ENCODE results near the gene TPCN2. TPM values are rescaled to one million over a fixed set of nuclear protein-coding genes. Genes with fewer than 3 reads are reported as not detected.

The TPCN2 gene
- total and polyA plus RNA-seq, 2 of the 4 experiments (the other 2 are of a cell fraction) = 3.4 to 8.0 TPM

DNA sequence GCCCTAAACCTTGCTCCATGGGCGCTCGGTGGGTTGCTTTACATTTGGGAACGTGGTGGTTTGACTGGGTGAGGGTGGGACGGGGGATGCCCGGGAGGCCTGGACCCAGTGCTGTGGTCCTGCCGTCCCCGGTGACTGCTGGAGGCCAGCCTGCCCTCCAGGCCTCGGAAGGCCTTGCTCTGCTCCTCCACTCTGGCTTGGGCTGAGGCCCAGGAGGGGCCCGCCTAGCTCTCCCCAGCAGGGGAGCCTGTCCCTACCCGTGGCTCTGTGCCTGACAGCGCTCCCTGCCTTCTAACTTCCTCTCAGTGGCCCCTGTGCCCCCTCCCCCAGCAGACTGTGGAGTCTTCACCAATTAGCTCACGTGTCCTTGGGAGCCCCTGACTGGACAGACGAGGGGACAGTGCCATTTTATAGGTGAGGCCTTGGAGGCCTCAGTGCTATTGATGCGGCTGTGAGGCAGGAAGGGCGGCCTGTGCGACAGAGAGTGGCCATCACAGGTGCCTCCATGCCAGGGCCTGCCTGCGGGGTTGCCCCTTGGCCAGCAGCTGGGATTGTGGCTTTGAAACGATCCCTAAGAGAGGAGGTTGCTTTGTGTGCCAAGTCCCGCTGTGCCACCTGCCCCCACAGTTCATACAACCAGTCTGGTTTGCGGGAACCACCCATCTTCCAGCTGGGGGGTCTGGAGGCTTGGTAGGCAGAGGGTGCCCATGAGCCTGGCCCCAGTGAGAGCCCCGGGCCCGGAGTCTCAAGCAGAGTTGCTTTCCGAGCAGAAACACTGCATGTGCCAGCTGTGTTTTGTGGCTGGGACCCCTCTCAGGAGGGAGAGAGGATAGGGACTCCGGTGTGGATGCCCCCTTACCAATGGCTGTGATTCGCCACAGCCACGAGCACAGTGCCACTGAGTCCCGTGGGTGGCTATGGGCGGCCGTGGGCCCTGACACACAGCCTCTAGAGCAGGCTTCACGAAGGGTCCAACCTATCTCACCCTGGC lies 17.7 kb downstream of the TPCN2 start:
- Histone ChIP-seq H2BK120ac (ENCODE audit: low read depth, low read length) (no peak overlapping the region), H2AK9ac (replicated peaks; ENCODE audit: low read depth, low read length, poor library complexity) (no peak overlapping the region), H3K4me2 (ENCODE audit: low read depth, low read length) (no peak overlapping the region), H3K4me1 (ENCODE audit: control insufficient read depth, insufficient read depth, low read length) (no peaks in the 10 kb centered on the region), H3K27ac (ENCODE audit: insufficient read depth, low read length) (no peak overlapping the region), H2BK5ac (ENCODE audit: low read depth, low read length, poor library complexity, severe bottlenecking) (no peak overlapping the region), H4K8ac (ENCODE audit: low read depth in 2 of 2, low read length in 2 of 2) (no peak overlapping the region), H3K9ac (ENCODE audit: low read depth, low read length) (no peak overlapping the region), H3K79me1 (ENCODE audit: low read depth in 1 of 2, low read length in 2 of 2) (peaks cover 7 to 20% of the 10 kb centered on the region in 2 experiments; a peak in 1 of 4 replicates), H3K23ac (ENCODE audit: low read depth, low read length) (no peak overlapping the region), H3K56ac (ENCODE audit: extremely low read depth, insufficient read depth, low read length) (no peak overlapping the region), H3K9me3 (ENCODE audit: control insufficient read depth, insufficient read depth, low read length) (no peaks in the 10 kb centered on the region), H3K36me3 (ENCODE audit: control insufficient read depth, insufficient read depth, low read length) (peaks cover 39% of the 10 kb centered on the region), H4K20me1 (ENCODE audit: insufficient read depth, low read length) (peaks cover 12% of the 10 kb centered on the region), H3K4ac (ENCODE audit: low read depth, low read length) (no peak overlapping the region), H3K18ac (ENCODE audit: low read depth, low read length) (no peak overlapping the region), H3K4me3 (ENCODE audit: insufficient read depth, low read depth, low read length) (no peak overlapping the region), H4K91ac (ENCODE audit: insufficient read depth, low read depth, low read length) (no peak overlapping the region), H3K14ac (replicated peaks; ENCODE audit: low read depth, low read length) (no peak overlapping the region), H2BK15ac (ENCODE audit: low read depth, low read length) (no peak overlapping the region), H3K27me3 (ENCODE audit: control insufficient read depth, insufficient read depth, low read length) (no peaks in the 10 kb centered on the region), H3K9me1 (ENCODE audit: insufficient read depth, low read length) (no peaks in the 10 kb centered on the region), H4K5ac (ENCODE audit: low read depth, low read length) (no peak overlapping the region), H2AFZ (replicated peaks; ENCODE audit: low read length, poor library complexity) (no peak overlapping the region), H2AK5ac (ENCODE audit: low read depth, low read length) (no peak overlapping the region), H2BK20ac (ENCODE audit: low read depth, low read length) (no peak overlapping the region)
- in situ Hi-C loops (cut with MboI; ENCODE audit: low sequenced_read_pairs) = no loop called here
- no TSS peak for BruUV-seq (replicated peaks)
- POLR2A ChIA-PET (ENCODE audit: unreplicated experiment) = no interaction called here
- DNase-seq (no peak), ATAC-seq (ENCODE audit: low read depth) (no peak)
- dilution Hi-C loops (cut with HindIII; ENCODE audit: low sequenced_read_pairs, unreplicated experiment) = no loop called here
- 86% methylated on average over 11 of the region's 30 CpGs; no CpG with 5 or more reads in 1 of the 2 experiments for WGBS, 2 experiments (ENCODE audit: extremely low coverage in 2 of 2, insufficient read length in 1 of 2)
- CTCF ChIA-PET = no interaction called here
- intact Hi-C loops (cut with micrococcal nuclease) = no loop called here
- TF ChIP-seq MXI1 (IDR thresholded peaks at IDR 0.05; ENCODE audit: borderline replicate concordance, low read depth, low read length) (no peak), BHLHE40 (IDR thresholded peaks at IDR 0.05; ENCODE audit: low read depth, low read length) (no peak), SMC3 (IDR thresholded peaks at IDR 0.05; ENCODE audit: low read depth, low read length) (no peak), FOS (IDR thresholded peaks at IDR 0.05; ENCODE audit: low read depth, low read length) (no peak), RCOR1 (IDR thresholded peaks at IDR 0.05; ENCODE audit: insufficient replicate concordance, low read length) (no peak), MAZ (IDR thresholded peaks at IDR 0.05; ENCODE audit: borderline replicate concordance, low read depth, low read length) (no peak), CEBPB (IDR thresholded peaks at IDR 0.05; ENCODE audit: low read depth, low read length) (no peak), USF2 (IDR thresholded peaks at IDR 0.05; ENCODE audit: low read depth, low read length) (no peak), NFE2L2 (IDR thresholded peaks at IDR 0.05; ENCODE audit: low read depth, low read length) (no peak), RAD21 (IDR thresholded peaks at IDR 0.05; ENCODE audit: low read length) (no peak), ELK1 (IDR thresholded peaks at IDR 0.05; ENCODE audit: borderline replicate concordance, low read depth, low read length) (no peak), RFX5 (IDR thresholded peaks at IDR 0.05; ENCODE audit: low read depth, low read length) (no peak), POLR2A (IDR thresholded peaks at IDR 0.05; ENCODE audit: low read depth, low read length) (no peak), MAFK (IDR thresholded peaks at IDR 0.05; ENCODE audit: low read depth, low read length) (no peak), CHD1 (IDR thresholded peaks at IDR 0.05; ENCODE audit: low read depth, low read length) (no peak)

Data from IMR-90 (cell line).